Measurements from ENCODE around the gene TENT5D.

GRCh38 chrX:80432441-80432840 is 12.2 kb downstream of the TENT5D start:
- TF ChIP-seq CTCF (IDR thresholded peaks at IDR 0.05; ENCODE audit: insufficient read depth, low read length) (no peak), POLR2AphosphoS5 (IDR thresholded peaks at IDR 0.05; ENCODE audit: low read depth) (no peak)

Measured in HL-60 (cell line).